K562 (cell line): ENCODE results near the gene OPA3. TPM values are rescaled to one million over a fixed set of nuclear protein-coding genes. Genes with fewer than 3 reads are reported as not detected.
A peak's percentile ranks its signal among the peaks of the same experiment; 100 is the strongest.

Experiments used
- ATF7 ChIP-seq: fragments of 450-650 bp; IDR thresholded peaks from 2 replicates; pipeline ENCODE4 v1.7.1; 2014; ENCODE audit warnings: mild to moderate bottlenecking, moderate library complexity
- CBFA2T2 ChIP-seq: fragments of 450-650 bp; conservative IDR thresholded peaks from 2 replicates; pipeline ENCODE4 v1.6.1; 2017; ENCODE audit warnings: mild to moderate bottlenecking
- CTCF ChIP-seq, 3 experiments: IDR thresholded peaks in 2 of 3; conservative IDR thresholded peaks in 1 of 3; 2 replicates each; pipeline ENCODE4 v1.5.1; 2011 to 2012; ENCODE audit warnings: low read length in 3 of 3, mild to moderate bottlenecking in 3 of 3, control low read depth in 2 of 3, improper control_type of control experiment in 1 of 3, inconsistent platforms in 1 of 3, low read depth in 1 of 3, mixed read lengths in 1 of 3, moderate library complexity in 1 of 3; ENCODE audit not compliant: insufficient read depth in 2 of 3
- E2F4 ChIP-seq: sonication (generic); formaldehyde crosslinking; IDR thresholded peaks from 2 replicates; pipeline ENCODE4 v1.8.0; 2022; ENCODE audit warnings: mild to moderate bottlenecking, low read depth, missing genetic modification reagents
- ESRRB ChIP-seq: fragments of 250-450 bp; sonication (Bioruptor Pico); IDR thresholded peaks from 2 replicates; pipeline ENCODE4 v1.5.0; 2020; ENCODE audit warnings: mild to moderate bottlenecking, moderate library complexity, borderline replicate concordance
- FOXJ2 ChIP-seq: fragments of 200-800 bp; sonication (Bioruptor generic); IDR thresholded peaks from 2 replicates; pipeline ENCODE4 v1.6.1; 2016; ENCODE audit warnings: missing genetic modification characterization, missing compliant biosample characterization
- NR4A1 ChIP-seq, 2 experiments: fragments of 250-450 bp in 1 of 2; fragments of 450-650 bp in 1 of 2; sonication (Bioruptor Pico) in 1 of 2; IDR thresholded peaks; 2 replicates each; pipeline versions ENCODE4 v1.4.0 to v1.6.1; 2016 to 2020; ENCODE audit warnings: mild to moderate bottlenecking in 2 of 2, missing compliant biosample characterization in 1 of 2, missing genetic modification characterization in 1 of 2, moderate library complexity in 1 of 2
- PTRF ChIP-seq: fragments of 450-650 bp; IDR thresholded peaks from 2 replicates; pipeline ENCODE4 v1.6.1; 2016; ENCODE audit warnings: mild to moderate bottlenecking, missing genetic modification characterization, missing compliant biosample characterization
- RBM14 ChIP-seq: fragments of 200-400 bp; formaldehyde crosslinking; IDR thresholded peaks from 2 replicates; pipeline ENCODE4 v1.6.1; 2018; ENCODE audit warnings: low read depth, mild to moderate bottlenecking, low read length, moderate library complexity, borderline replicate concordance; ENCODE audit not compliant: insufficient read depth
- SIX5 ChIP-seq, 2 experiments: IDR thresholded peaks; 2 replicates each; pipeline ENCODE4 v1.6.1; 2011; ENCODE audit warnings: low read length in 2 of 2, borderline replicate concordance in 1 of 2, low read depth in 1 of 2, mild to moderate bottlenecking in 1 of 2, moderate library complexity in 1 of 2; ENCODE audit not compliant: insufficient read depth in 1 of 2
- SMC3 ChIP-seq: conservative IDR thresholded peaks from 2 replicates; pipeline ENCODE4 v1.6.1; 2011; ENCODE audit warnings: low read depth, low read length, improper control_type of control experiment; ENCODE audit not compliant: insufficient read depth
- TCF3 ChIP-seq: sonication (generic); formaldehyde crosslinking; IDR thresholded peaks from 2 replicates; pipeline ENCODE4 v1.4.0; 2020; ENCODE audit warnings: mild to moderate bottlenecking, missing genetic modification reagents
- TOE1 ChIP-seq, 2 experiments: fragments of 450-650 bp in 1 of 2; sonication (generic) in 1 of 2; formaldehyde crosslinking in 1 of 2; IDR thresholded peaks; 2 replicates each; pipeline versions ENCODE4 v1.7.1 to v1.8.0; 2016 to 2022; ENCODE audit warnings: borderline replicate concordance in 2 of 2, mild to moderate bottlenecking in 2 of 2, antibody characterized with exemption in 1 of 2, inconsistent platforms in 1 of 2, low read depth in 1 of 2, missing genetic modification reagents in 1 of 2, moderate library complexity in 1 of 2
- ZC3H11A ChIP-seq: IDR thresholded peaks from 2 replicates; pipeline ENCODE4 v1.6.1; 2012; ENCODE audit warnings: low read depth, low read length, improper control_type of control experiment
- ZFX ChIP-seq: sonication (generic); formaldehyde crosslinking; IDR thresholded peaks from 2 replicates; pipeline ENCODE4 v1.8.0; 2022; ENCODE audit warnings: mild to moderate bottlenecking, missing genetic modification reagents, moderate library complexity
- ZNF184 ChIP-seq: sonication (generic); formaldehyde crosslinking; IDR thresholded peaks from 2 replicates; pipeline ENCODE4 v1.5.0; 2020; ENCODE audit warnings: missing genetic modification reagents
- ZNF57 ChIP-seq: fragments of 450-650 bp; formaldehyde crosslinking; IDR thresholded peaks from 2 replicates; pipeline ENCODE4 v1.4.0; 2020; ENCODE audit warnings: mild to moderate bottlenecking, moderate library complexity
- ZNF707 ChIP-seq: fragments of 250-450 bp; sonication (Bioruptor Pico); conservative IDR thresholded peaks from 2 replicates; pipeline ENCODE4 v1.8.0; 2022; ENCODE audit warnings: inconsistent platforms, mild to moderate bottlenecking, moderate library complexity
- polyA plus RNA-seq, 8 experiments: library from polyadenylated mRNA; depleted of rRNA in 4 of 8; stranded (reverse) in 5 of 8; unstranded in 3 of 8; fragments of >200 nt; fragmentation: Nextera tagmentation in 2 of 8; fragmentation: Illumina TruSeq in 1 of 8; extraction: Ambion mirVana in 2 of 8; extraction: Trizol in 1 of 8; gene quantifications; 2 replicates each; pipeline versions ENCODE4 v1.2.1 to v1.2.3, GENCODE V29; 2011 to 2014; ENCODE audit warnings: inconsistent platforms in 1 of 8, missing spikeins in 1 of 8
- total RNA-seq, 7 experiments: library from RNA; depleted of rRNA in 6 of 7; stranded (reverse); fragments of >200 nt in 6 of 7; fragmentation: Illumina TruSeq in 2 of 7; extraction: Trizol in 2 of 7; gene quantifications; 2 replicates each; pipeline versions ENCODE4 v1.2.1 to v1.2.3, GENCODE V29; 2011 to 2021; ENCODE audit warnings: low replicate concordance in 1 of 7
- TF ChIP-seq, protein P1 (sequence below): sonication (generic); formaldehyde crosslinking; IDR thresholded peaks from 2 replicates; pipeline ENCODE4 v1.8.0; 2023; ENCODE audit warnings: mild to moderate bottlenecking, missing genetic modification reagents

Gene OPA3
- total and polyA plus RNA-seq, 9 of the 15 experiments (the other 6 are each of a cell fraction or from before 2014, with no cell fraction given) = 1.4 to 18.8 (median 9.0) TPM

DNA sequence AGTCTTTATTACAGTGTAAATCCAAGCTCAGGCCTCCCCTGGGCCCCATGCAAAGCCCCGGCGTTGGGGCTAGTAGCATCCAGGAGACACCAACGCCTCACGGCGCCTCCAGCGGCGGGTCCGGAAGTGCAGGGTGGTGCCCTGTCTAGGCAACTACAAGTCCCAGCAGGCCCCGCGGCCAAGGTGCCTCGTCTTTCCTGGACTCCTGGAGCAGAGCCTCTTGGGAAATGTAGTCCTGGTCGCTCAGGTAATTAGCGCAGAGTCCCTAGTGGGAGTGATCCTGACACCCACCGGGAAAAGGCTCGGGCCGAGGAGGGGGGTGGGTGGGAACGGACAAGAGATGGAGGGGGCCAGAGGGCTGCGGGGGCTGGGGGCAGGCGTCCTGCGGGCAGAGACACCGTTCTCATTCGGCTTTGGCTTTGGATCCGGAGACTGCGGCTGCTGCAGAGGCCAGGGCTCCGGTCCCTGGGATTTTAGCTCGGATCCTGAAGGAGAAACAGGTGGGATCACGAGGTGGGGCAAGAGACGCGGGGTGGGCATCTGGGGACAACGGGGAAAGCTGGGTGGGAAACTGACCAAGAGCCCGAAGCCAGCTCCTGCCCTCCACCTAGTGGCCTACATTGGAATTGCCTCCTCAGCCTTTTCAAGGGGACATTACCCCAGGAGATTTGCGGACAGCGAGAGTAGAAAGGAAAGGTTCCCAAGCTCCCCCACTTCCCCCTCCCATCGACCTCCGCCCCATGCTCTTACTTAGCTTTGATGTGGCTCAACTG is 99.1 kb downstream of the OPA3 start (continued):
- peak; percentile 91 to 93 (median 93) for TF ChIP-seq CTCF (IDR thresholded peaks at IDR 0.05 in 2 of 3, conservative IDR thresholded peaks at IDR 0.05 in 1 of 3; ENCODE audit: insufficient read depth in 2 of 3, low read depth in 1 of 3, low read length in 3 of 3)
- TF ChIP-seq PTRF (tag) = no peak
- TF ChIP-seq NR4A1 (CRISPR knock-in tag; IDR thresholded peaks at IDR 0.05) = no peak
- TF ChIP-seq NR4A1 (tag; IDR thresholded peaks at IDR 0.05) = no peak
- TF ChIP-seq SMC3 = peak; percentile 71
- no peak for TF ChIP-seq ZNF184 (CRISPR knock-in tag)
- no peak for TF ChIP-seq E2F4 (CRISPR knock-in tag)
- no peak for TF ChIP-seq ESRRB (CRISPR knock-in tag)
- TF ChIP-seq, protein P1, sequence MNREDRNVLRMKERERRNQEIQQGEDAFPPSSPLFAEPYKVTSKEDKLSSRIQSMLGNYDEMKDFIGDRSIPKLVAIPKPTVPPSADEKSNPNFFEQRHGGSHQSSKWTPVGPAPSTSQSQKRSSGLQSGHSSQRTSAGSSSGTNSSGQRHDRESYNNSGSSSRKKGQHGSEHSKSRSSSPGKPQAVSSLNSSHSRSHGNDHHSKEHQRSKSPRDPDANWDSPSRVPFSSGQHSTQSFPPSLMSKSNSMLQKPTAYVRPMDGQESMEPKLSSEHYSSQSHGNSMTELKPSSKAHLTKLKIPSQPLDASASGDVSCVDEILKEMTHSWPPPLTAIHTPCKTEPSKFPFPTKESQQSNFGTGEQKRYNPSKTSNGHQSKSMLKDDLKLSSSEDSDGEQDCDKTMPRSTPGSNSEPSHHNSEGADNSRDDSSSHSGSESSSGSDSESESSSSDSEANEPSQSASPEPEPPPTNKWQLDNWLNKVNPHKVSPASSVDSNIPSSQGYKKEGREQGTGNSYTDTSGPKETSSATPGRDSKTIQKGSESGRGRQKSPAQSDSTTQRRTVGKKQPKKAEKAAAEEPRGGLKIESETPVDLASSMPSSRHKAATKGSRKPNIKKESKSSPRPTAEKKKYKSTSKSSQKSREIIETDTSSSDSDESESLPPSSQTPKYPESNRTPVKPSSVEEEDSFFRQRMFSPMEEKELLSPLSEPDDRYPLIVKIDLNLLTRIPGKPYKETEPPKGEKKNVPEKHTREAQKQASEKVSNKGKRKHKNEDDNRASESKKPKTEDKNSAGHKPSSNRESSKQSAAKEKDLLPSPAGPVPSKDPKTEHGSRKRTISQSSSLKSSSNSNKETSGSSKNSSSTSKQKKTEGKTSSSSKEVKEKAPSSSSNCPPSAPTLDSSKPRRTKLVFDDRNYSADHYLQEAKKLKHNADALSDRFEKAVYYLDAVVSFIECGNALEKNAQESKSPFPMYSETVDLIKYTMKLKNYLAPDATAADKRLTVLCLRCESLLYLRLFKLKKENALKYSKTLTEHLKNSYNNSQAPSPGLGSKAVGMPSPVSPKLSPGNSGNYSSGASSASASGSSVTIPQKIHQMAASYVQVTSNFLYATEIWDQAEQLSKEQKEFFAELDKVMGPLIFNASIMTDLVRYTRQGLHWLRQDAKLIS (CRISPR knock-in tag) = no peak; the same call in 1 of the 2 replicates
- TF ChIP-seq ZC3H11A = no peak
- no peak for TF ChIP-seq CBFA2T2
- peak; percentile 62; the same call in 1 of the 2 replicates for TF ChIP-seq TOE1 (IDR thresholded peaks at IDR 0.05; ENCODE audit: borderline replicate concordance)
- no peak for TF ChIP-seq TOE1 (CRISPR knock-in tag; IDR thresholded peaks at IDR 0.05; ENCODE audit: borderline replicate concordance, low read depth)
- TF ChIP-seq SIX5 (IDR thresholded peaks at IDR 0.05; ENCODE audit: borderline replicate concordance in 1 of 2, insufficient read depth in 1 of 2, low read depth in 1 of 2, low read length in 2 of 2) = peak; percentile 97
- TF ChIP-seq ZFX (CRISPR knock-in tag) = peak; percentile 40; the same call in 1 of the 2 replicates
- TF ChIP-seq FOXJ2 (tag) = peak; percentile 67; the same call in 1 of the 2 replicates
- TF ChIP-seq ATF7 = peak; percentile 19; the same call in 1 of the 2 replicates
- no peak for TF ChIP-seq ZNF57
- no peak for TF ChIP-seq TCF3 (CRISPR knock-in tag)
- no peak for TF ChIP-seq RBM14
- TF ChIP-seq ZNF707 (CRISPR knock-in tag) = no peak
